HepG2 (cell line): ENCODE data around the gene MSRB2. TPM values are rescaled to one million over a fixed set of nuclear protein-coding genes. Genes with fewer than 3 reads are reported as not detected.

ENCODE experiments used
- HMG20A ChIP-seq: IDR thresholded peaks from 2 replicates; pipeline ENCODE4 v1.6.1; 2016; ENCODE audit warnings: borderline replicate concordance
- HOXD1 ChIP-seq: sonication (generic); formaldehyde crosslinking; IDR thresholded peaks from 2 replicates; pipeline ENCODE4 v1.5.0; 2020; ENCODE audit warnings: missing genetic modification reagents
- KDM6A ChIP-seq: IDR thresholded peaks from 2 replicates; pipeline ENCODE4 v1.6.1; 2016; ENCODE audit warnings: low read depth
- MTF1 ChIP-seq: sonication (generic); formaldehyde crosslinking; IDR thresholded peaks from 2 replicates; pipeline ENCODE4 v1.5.0; 2020; ENCODE audit warnings: missing genetic modification reagents
- SAFB2 ChIP-seq: sonication (generic); formaldehyde crosslinking; IDR thresholded peaks from 2 replicates; pipeline ENCODE4 v1.5.1; 2020; ENCODE audit warnings: missing genetic modification reagents, low read depth, mild to moderate bottlenecking, borderline replicate concordance
- SOX5 ChIP-seq: IDR thresholded peaks from 2 replicates; pipeline ENCODE4 v1.6.1; 2016; ENCODE audit warnings: borderline replicate concordance
- SPEN ChIP-seq: sonication (generic); formaldehyde crosslinking; IDR thresholded peaks from 2 replicates; pipeline ENCODE4 v1.5.1; 2020; ENCODE audit warnings: low read depth, mild to moderate bottlenecking, missing genetic modification reagents
- SSRP1 ChIP-seq: IDR thresholded peaks from 2 replicates; pipeline ENCODE4 v1.6.1; 2016; ENCODE audit warnings: control low read depth
- polyA plus RNA-seq, 8 experiments: library from polyadenylated mRNA; depleted of rRNA in 3 of 8; stranded (reverse) in 7 of 8; unstranded in 1 of 8; fragments of >200 nt; fragmentation: Illumina TruSeq in 4 of 8; extraction: Trizol in 4 of 8; gene quantifications; 2 replicates each; pipeline versions ENCODE4 v1.2.1 to v1.2.3, GENCODE V29; 2011 to 2016; ENCODE audit warnings: low read depth in 4 of 8, missing spikeins in 1 of 8, mixed read lengths in 1 of 8; ENCODE audit not compliant: insufficient read depth in 1 of 8
- total RNA-seq, 5 experiments: library from RNA; depleted of rRNA; stranded (reverse); fragments of >200 nt; fragmentation: Illumina TruSeq; extraction: Trizol; gene quantifications; 2 replicates each; pipeline ENCODE4 v1.2.3, GENCODE V29; 2016; ENCODE audit warnings: low read depth in 1 of 5
- TF ChIP-seq, protein P1 (sequence below): sonication (generic); formaldehyde crosslinking; IDR thresholded peaks from 2 replicates; pipeline ENCODE4 v1.4.0; 2020; ENCODE audit warnings: missing genetic modification reagents, borderline replicate concordance
- TF ChIP-seq, protein P2 (sequence below): sonication (generic); formaldehyde crosslinking; IDR thresholded peaks from 2 replicates; pipeline ENCODE4 v1.4.0; 2020; ENCODE audit warnings: low read depth, missing genetic modification reagents
- TF ChIP-seq, protein P3 (sequence below): sonication (generic); formaldehyde crosslinking; IDR thresholded peaks from 2 replicates; pipeline ENCODE4 v1.5.1; 2020; ENCODE audit warnings: mild to moderate bottlenecking, moderate library complexity, missing genetic modification reagents
- TF ChIP-seq, protein P4 (sequence below): sonication (generic); formaldehyde crosslinking; IDR thresholded peaks from 2 replicates; pipeline ENCODE4 v1.5.1; 2020; ENCODE audit warnings: missing genetic modification reagents, mild to moderate bottlenecking, borderline replicate concordance
- TF ChIP-seq, protein P5 (sequence below): IDR thresholded peaks from 2 replicates; pipeline ENCODE4 v1.4.0; 2020; ENCODE audit warnings: mild to moderate bottlenecking, missing genetic modification reagents

MSRB2 gene
- total and polyA plus RNA-seq, 2 of the 13 experiments (the other 11 are each of a cell fraction or from before 2014, with no cell fraction given) = 8.3 to 22.1 TPM

DNA sequence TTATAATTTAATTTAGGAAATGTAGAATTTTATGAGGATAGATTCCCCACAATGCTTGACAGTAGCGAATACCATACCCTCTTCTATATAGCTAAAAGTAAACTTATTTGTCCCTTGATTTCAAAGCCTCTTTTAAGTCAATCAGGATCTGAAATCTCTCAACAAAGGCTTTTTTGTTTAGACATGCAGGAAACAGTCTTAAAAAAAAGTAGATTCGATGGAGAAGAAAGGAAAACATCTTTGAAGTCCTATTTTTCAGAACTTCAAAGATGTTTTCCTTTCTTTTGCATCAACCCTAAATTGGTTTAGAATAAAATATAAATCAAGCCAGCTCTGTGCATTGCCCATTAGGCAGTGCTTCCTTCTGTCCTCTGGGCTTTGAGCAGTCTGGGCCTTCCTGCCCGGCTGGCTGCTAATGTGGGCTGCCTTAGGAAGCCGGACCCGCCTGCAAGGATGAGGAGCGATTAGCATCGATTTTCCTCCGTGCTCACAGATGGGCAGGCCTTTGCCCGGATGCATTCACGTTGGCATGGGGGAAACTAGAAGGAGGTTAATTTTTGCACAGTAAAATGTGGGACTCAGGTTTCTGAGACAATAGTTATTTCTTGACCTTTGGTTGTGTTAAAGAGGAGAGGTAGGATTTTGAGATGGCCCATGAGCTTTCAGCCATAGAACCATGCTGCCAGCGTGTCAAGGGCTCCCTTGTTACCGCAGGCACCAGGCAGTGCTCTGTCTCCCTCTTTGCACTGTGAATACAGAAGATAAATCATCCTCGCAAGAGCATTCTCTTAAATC lies 15.5 kb downstream of the MSRB2 start (continued):
- TF ChIP-seq, protein P1, sequence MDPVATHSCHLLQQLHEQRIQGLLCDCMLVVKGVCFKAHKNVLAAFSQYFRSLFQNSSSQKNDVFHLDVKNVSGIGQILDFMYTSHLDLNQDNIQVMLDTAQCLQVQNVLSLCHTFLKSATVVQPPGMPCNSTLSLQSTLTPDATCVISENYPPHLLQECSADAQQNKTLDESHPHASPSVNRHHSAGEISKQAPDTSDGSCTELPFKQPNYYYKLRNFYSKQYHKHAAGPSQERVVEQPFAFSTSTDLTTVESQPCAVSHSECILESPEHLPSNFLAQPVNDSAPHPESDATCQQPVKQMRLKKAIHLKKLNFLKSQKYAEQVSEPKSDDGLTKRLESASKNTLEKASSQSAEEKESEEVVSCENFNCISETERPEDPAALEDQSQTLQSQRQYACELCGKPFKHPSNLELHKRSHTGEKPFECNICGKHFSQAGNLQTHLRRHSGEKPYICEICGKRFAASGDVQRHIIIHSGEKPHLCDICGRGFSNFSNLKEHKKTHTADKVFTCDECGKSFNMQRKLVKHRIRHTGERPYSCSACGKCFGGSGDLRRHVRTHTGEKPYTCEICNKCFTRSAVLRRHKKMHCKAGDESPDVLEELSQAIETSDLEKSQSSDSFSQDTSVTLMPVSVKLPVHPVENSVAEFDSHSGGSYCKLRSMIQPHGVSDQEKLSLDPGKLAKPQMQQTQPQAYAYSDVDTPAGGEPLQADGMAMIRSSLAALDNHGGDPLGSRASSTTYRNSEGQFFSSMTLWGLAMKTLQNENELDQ (CRISPR knock-in tag) = no peak
- TF ChIP-seq KDM6A (CRISPR knock-in tag) = no peak
- TF ChIP-seq MTF1 (CRISPR knock-in tag) = no peak
- TF ChIP-seq HOXD1 (CRISPR knock-in tag) = no peak
- TF ChIP-seq, protein P2, sequence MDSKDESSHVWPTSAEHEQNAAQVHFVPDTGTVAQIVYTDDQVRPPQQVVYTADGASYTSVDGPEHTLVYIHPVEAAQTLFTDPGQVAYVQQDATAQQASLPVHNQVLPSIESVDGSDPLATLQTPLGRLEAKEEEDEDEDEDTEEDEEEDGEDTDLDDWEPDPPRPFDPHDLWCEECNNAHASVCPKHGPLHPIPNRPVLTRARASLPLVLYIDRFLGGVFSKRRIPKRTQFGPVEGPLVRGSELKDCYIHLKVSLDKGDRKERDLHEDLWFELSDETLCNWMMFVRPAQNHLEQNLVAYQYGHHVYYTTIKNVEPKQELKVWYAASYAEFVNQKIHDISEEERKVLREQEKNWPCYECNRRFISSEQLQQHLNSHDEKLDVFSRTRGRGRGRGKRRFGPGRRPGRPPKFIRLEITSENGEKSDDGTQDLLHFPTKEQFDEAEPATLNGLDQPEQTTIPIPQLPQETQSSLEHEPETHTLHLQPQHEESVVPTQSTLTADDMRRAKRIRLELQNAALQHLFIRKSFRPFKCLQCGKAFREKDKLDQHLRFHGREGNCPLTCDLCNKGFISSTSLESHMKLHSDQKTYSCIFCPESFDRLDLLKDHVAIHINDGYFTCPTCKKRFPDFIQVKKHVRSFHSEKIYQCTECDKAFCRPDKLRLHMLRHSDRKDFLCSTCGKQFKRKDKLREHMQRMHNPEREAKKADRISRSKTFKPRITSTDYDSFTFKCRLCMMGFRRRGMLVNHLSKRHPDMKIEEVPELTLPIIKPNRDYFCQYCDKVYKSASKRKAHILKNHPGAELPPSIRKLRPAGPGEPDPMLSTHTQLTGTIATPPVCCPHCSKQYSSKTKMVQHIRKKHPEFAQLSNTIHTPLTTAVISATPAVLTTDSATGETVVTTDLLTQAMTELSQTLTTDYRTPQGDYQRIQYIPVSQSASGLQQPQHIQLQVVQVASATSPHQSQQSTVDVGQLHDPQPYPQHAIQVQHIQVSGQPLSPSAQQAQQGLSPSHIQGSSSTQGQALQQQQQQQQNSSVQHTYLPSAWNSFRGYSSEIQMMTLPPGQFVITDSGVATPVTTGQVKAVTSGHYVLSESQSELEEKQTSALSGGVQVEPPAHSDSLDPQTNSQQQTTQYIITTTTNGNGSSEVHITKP = no peak
- no peak for TF ChIP-seq SSRP1 (CRISPR knock-in tag)
- TF ChIP-seq, protein P3, sequence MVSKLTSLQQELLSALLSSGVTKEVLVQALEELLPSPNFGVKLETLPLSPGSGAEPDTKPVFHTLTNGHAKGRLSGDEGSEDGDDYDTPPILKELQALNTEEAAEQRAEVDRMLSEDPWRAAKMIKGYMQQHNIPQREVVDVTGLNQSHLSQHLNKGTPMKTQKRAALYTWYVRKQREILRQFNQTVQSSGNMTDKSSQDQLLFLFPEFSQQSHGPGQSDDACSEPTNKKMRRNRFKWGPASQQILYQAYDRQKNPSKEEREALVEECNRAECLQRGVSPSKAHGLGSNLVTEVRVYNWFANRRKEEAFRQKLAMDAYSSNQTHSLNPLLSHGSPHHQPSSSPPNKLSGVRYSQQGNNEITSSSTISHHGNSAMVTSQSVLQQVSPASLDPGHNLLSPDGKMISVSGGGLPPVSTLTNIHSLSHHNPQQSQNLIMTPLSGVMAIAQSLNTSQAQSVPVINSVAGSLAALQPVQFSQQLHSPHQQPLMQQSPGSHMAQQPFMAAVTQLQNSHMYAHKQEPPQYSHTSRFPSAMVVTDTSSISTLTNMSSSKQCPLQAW (CRISPR knock-in tag) = no peak
- TF ChIP-seq HMG20A = peak; percentile 12; the same call in 1 of the 2 replicates
- TF ChIP-seq, protein P4, sequence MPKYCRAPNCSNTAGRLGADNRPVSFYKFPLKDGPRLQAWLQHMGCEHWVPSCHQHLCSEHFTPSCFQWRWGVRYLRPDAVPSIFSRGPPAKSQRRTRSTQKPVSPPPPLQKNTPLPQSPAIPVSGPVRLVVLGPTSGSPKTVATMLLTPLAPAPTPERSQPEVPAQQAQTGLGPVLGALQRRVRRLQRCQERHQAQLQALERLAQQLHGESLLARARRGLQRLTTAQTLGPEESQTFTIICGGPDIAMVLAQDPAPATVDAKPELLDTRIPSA = no peak
- TF ChIP-seq SOX5 (CRISPR knock-in tag) = peak; percentile 41; the same call in 1 of the 2 replicates
- no peak for TF ChIP-seq SPEN (CRISPR knock-in tag)
- TF ChIP-seq, protein P5, sequence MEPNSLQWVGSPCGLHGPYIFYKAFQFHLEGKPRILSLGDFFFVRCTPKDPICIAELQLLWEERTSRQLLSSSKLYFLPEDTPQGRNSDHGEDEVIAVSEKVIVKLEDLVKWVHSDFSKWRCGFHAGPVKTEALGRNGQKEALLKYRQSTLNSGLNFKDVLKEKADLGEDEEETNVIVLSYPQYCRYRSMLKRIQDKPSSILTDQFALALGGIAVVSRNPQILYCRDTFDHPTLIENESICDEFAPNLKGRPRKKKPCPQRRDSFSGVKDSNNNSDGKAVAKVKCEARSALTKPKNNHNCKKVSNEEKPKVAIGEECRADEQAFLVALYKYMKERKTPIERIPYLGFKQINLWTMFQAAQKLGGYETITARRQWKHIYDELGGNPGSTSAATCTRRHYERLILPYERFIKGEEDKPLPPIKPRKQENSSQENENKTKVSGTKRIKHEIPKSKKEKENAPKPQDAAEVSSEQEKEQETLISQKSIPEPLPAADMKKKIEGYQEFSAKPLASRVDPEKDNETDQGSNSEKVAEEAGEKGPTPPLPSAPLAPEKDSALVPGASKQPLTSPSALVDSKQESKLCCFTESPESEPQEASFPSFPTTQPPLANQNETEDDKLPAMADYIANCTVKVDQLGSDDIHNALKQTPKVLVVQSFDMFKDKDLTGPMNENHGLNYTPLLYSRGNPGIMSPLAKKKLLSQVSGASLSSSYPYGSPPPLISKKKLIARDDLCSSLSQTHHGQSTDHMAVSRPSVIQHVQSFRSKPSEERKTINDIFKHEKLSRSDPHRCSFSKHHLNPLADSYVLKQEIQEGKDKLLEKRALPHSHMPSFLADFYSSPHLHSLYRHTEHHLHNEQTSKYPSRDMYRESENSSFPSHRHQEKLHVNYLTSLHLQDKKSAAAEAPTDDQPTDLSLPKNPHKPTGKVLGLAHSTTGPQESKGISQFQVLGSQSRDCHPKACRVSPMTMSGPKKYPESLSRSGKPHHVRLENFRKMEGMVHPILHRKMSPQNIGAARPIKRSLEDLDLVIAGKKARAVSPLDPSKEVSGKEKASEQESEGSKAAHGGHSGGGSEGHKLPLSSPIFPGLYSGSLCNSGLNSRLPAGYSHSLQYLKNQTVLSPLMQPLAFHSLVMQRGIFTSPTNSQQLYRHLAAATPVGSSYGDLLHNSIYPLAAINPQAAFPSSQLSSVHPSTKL (CRISPR knock-in tag) = peak; percentile 11; the same call in 1 of the 2 replicates
- TF ChIP-seq SAFB2 = no peak
